Stimulated activated CD4-positive, alpha-beta T cell treated with anti-CD3 and anti-CD28 coated beads, Interleukin-15, amount 100 ng/mL, for 24 hours (primary cell): Measurements from ENCODE around the gene CCDC33.

Experiments
- DNase-seq: peaks from one replicate; pipeline ENCODE4 v3.0.0-alpha.2; 2020

Gene CCDC33

GRCh38 chr15:74317820-74318375 lies 81.8 kb downstream of the CCDC33 start:
- DNase-seq: no peak

- DNase-seq: no peak
Measured at GRCh38 chr15:74318376-74319137, 82.4 kb downstream of the CCDC33 start.

- no peak for DNase-seq
Measured at GRCh38 chr15:74319138-74319460, 83.0 kb downstream of the CCDC33 start.

GRCh38 chr15:74319596-74320351 lies 83.6 kb downstream of the CCDC33 start:
- DNase-seq: no peak

GRCh38 chr15:74320352-74321247 lies 84.5 kb downstream of the CCDC33 start:
- peak; percentile 53 for DNase-seq

- peak; percentile 72 for DNase-seq
Measured at GRCh38 chr15:74322558-74323180, 86.5 kb downstream of the CCDC33 start.

GRCh38 chr15:74324714-74325113 lies 88.6 kb downstream of the CCDC33 start:
- DNase-seq: no peak

- no peak for DNase-seq
Measured at GRCh38 chr15:74326746-74327145, 90.6 kb downstream of the CCDC33 start.

- DNase-seq: no peak
Measured at GRCh38 chr15:74327756-74328155, 91.6 kb downstream of the CCDC33 start.

- DNase-seq: no peak
Measured at GRCh38 chr15:74328331-74329056, 92.4 kb downstream of the CCDC33 start.

GRCh38 chr15:74330861-74331408 lies 94.8 kb downstream of the CCDC33 start:
- no peak for DNase-seq

GRCh38 chr15:74332011-74332410 lies 95.9 kb downstream of the CCDC33 start:
- no peak for DNase-seq

- no peak for DNase-seq
Measured at GRCh38 chr15:74332611-74333010, 96.5 kb downstream of the CCDC33 start.

GRCh38 chr15:74333093-74333492 lies 97.0 kb downstream of the CCDC33 start:
- DNase-seq: no peak

- DNase-seq: no peak
Measured at GRCh38 chr15:74333662-74334061, 97.5 kb downstream of the CCDC33 start.

GRCh38 chr15:74334127-74334526 lies 98.0 kb downstream of the CCDC33 start:
- no peak for DNase-seq

GRCh38 chr15:74335396-74335795 lies 99.3 kb downstream of the CCDC33 start:
- no peak for DNase-seq

GRCh38 chr15:74336061-74337005 lies 100.2 kb downstream of the CCDC33 start:
- no peak for DNase-seq

- DNase-seq: no peak
Measured at GRCh38 chr15:74337146-74337545, 101.0 kb downstream of the CCDC33 start.

- DNase-seq: no peak
Measured at GRCh38 chr15:74337607-74338211, 101.6 kb downstream of the CCDC33 start.
